Transverse colon (tissue), 4 donors: ENCODE measurements around the gene DLGAP1. TPM values are rescaled to one million over a fixed set of nuclear protein-coding genes. Genes with fewer than 3 reads are reported as not detected.

Experiments
- DNase-seq: peaks from one replicate; pipeline ENCODE4 v3.0.0-alpha.2; 2019
- H3K27ac ChIP-seq, 4 donors: fragments of 200-600 bp; sonication (generic); 2 replicates each; pipeline ENCODE4 v1.5.1; 2016 to 2018; ENCODE audit warnings: inconsistent platforms in 4 of 4
- H3K27me3 ChIP-seq: fragments of 200-600 bp; sonication (generic); 2 replicates; pipeline ENCODE4 v1.5.1; 2017; ENCODE audit warnings: inconsistent platforms
- H3K36me3 ChIP-seq, 4 donors: fragments of 200-600 bp; sonication (generic); 2 replicates each; pipeline ENCODE4 v1.5.1; 2017 to 2019; ENCODE audit warnings: inconsistent platforms in 4 of 4
- H3K4me1 ChIP-seq, 4 donors: fragments of 200-600 bp; sonication (generic); 2 replicates each; pipeline ENCODE4 v1.5.1; 2017 to 2020; ENCODE audit warnings: inconsistent platforms in 4 of 4
- H3K4me3 ChIP-seq, 4 donors: fragments of 200-600 bp; sonication (generic); 1 replicate in 1 of 4; 2 replicates in 3 of 4; pipeline versions ENCODE4 v1.5.1 to v1.6.1; 2017 to 2019; ENCODE audit warnings: inconsistent platforms in 4 of 4
- H3K9me3 ChIP-seq, 2 donors: fragments of 200-600 bp; sonication (generic); 2 replicates each; pipeline ENCODE4 v1.5.1; 2017 to 2019; ENCODE audit warnings: inconsistent platforms in 2 of 2
- CTCF ChIP-seq, 5 experiments: fragments of 200-600 bp in 3 of 5; fragments of 450-650 bp in 2 of 5; sonication (generic) in 3 of 5; IDR thresholded peaks; 1 replicate in 2 of 5; 2 replicates in 3 of 5; pipeline ENCODE4 v1.5.1; 2016 to 2017; ENCODE audit warnings: antibody characterized with exemption in 5 of 5, inconsistent platforms in 3 of 5, mild to moderate bottlenecking in 2 of 5, moderate library complexity in 1 of 5
- EP300 ChIP-seq: sonication (generic); formaldehyde crosslinking; IDR thresholded peaks from one replicate; pipeline ENCODE4 v1.6.1; 2017; ENCODE audit warnings: antibody characterized with exemption, low read depth
- POLR2A ChIP-seq: fragments of 450-650 bp; IDR thresholded peaks from one replicate; pipeline ENCODE4 v1.6.1; 2016; ENCODE audit warnings: antibody characterized with exemption, mild to moderate bottlenecking, moderate library complexity
- POLR2AphosphoS5 ChIP-seq, 3 donors: sonication (generic); formaldehyde crosslinking; IDR thresholded peaks; one replicate each; pipeline ENCODE4 v1.6.1; 2016; ENCODE audit warnings: antibody characterized with exemption in 3 of 3
- WGBS, 2 donors: methylation state at CpG; one replicate each; pipeline ENCODE4 v1.1.5; 2018; ENCODE audit warnings: low coverage in 1 of 2; 5-methylcytosine and 5-hydroxymethylcytosine counted together
- in situ Hi-C, 4 donors: fragments of 200-750 bp; cut with MboI; loops; one replicate each; pipeline versions ENCODE4 v1.15.0 to v1.15.1; 2017; ENCODE audit warnings: low sequenced_read_pairs in 3 of 4, low pct_ligation_motif_present in 1 of 4, low pct_unique_long_range_greater_than_20kb in 1 of 4
- intact Hi-C: fragments of 100-400 bp; cut with DNase I; formaldehyde crosslinking; loops from one replicate; pipeline ENCODE4 v1.15.1; 2023; ENCODE audit warnings: low total_unique reads
- total RNA-seq, 4 donors: library from RNA; depleted of rRNA; stranded (reverse); fragments of >200 nt; gene quantifications; one replicate each; pipeline ENCODE4 v1.1.0, GENCODE V29; 2016

Gene DLGAP1
- total RNA-seq, 4 donors from 2014 or later = 2.7 to 7.2 (median 3.3) TPM

DNA sequence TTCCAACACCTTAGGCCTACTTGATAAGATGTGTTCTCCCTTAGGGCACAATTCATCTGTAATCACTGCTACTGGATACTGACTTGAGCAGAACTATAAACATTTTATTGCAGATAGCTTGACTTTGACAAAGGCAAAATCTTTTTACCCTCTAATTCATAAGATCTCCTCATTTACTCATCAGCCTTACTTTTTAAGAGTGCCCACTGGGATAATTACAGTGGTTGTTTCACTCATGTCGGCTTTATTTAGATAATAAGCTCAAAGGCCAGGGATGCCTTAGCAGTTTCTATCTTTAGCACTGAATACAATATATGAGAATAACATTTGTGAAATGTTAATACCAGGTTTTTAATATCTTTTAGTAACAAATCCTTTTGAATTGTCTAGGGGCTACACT lies 144.0 kb downstream of the DLGAP1 start:
- TF ChIP-seq EP300 (no peak), POLR2AphosphoS5 (IDR thresholded peaks at IDR 0.05) (no peak)
- Histone ChIP-seq H3K36me3 (no peaks in the 10 kb centered on the region), H3K27ac (no peak overlapping the region), H3K4me1 (no peaks in the 10 kb centered on the region), H3K27me3 (no peaks in the 10 kb centered on the region), H3K4me3 (no peak overlapping the region), H3K9me3 (no peaks in the 10 kb centered on the region)
- whole genome bisulfite sequencing, 2 donors = 67 to 69% methylated on average over 1 of the region's 1 CpG
- in situ Hi-C loops (loop anchor here in 1 of 4 donors (25.0 kb wide), 1 partner anchor 99 kb away; no protein-coding TSS in a partner anchor), intact Hi-C loops (no loop called here)
- DNase-seq = no peak

DNA sequence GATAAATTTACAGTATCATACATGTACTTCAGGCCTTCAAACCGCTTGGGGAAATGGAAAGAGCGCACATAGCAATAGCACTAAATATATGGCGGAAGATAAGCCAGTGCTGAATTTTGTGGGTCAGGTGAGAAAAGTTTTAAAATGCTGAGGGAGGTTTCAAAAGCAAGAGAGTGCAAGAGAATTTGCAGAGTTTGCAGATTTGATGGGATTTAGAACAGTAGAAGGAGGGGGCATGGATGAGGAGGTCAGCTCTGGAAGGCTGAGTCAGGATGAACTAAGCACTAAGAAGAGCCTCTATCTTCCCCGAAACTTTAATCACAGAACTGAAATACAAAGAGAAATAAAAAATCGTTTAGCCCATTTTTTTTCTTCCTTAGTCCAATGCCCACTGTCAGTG lies 145.9 kb downstream of the DLGAP1 start:
- Histone ChIP-seq H3K36me3 (no peaks in the 10 kb centered on the region), H3K4me1 (no peaks in the 10 kb centered on the region), H3K9me3 (no peaks in the 10 kb centered on the region), H3K4me3 (no peak overlapping the region), H3K27ac (no peak overlapping the region), H3K27me3 (no peaks in the 10 kb centered on the region)
- no peak for DNase-seq
- TF ChIP-seq EP300 (no peak), POLR2A (no peak), CTCF (IDR thresholded peaks at IDR 0.05) (no peak), POLR2AphosphoS5 (IDR thresholded peaks at IDR 0.05) (no peak)
- intact Hi-C loops (no loop called here), in situ Hi-C loops (loop anchor here in 1 of 4 donors (25.0 kb wide), 1 partner anchor 97 kb away; no protein-coding TSS in a partner anchor)
- 81 to 85% methylated on average over 5 of the region's 5 CpGs for WGBS, 2 donors

DNA sequence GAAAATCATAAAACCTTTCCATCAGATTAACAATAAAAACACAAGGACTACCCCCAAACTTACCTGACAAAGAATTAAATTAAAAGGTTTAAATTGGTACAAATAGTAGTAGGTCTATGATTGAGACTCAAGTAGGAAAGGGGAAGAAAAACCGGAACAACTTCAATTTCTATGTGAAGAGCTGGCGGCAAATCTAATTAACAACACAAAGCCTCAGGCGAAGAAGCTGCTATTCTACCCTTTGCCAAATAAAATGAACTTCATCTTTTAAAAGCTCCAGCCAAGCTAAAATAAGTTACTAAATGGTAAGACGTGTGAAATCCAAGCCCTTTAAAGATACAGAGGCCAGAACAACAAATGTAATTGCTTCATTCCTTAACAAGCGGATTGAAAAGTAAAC lies 146.5 kb downstream of the DLGAP1 start:
- Histone ChIP-seq H3K27ac (no peak overlapping the region), H3K9me3 (no peaks in the 10 kb centered on the region), H3K4me3 (no peak overlapping the region), H3K36me3 (no peaks in the 10 kb centered on the region), H3K4me1 (no peaks in the 10 kb centered on the region), H3K27me3 (no peaks in the 10 kb centered on the region)
- in situ Hi-C loops (loop anchor here in 1 of 4 donors (25.0 kb wide), 1 partner anchor 96 kb away; no protein-coding TSS in a partner anchor), intact Hi-C loops (no loop called here)
- no peak for TF ChIP-seq EP300
- TF ChIP-seq POLR2AphosphoS5 (IDR thresholded peaks at IDR 0.05) = no peak
- TF ChIP-seq POLR2A = no peak
- TF ChIP-seq CTCF (IDR thresholded peaks at IDR 0.05) = no peak
- no peak for DNase-seq
- 64 to 79% methylated on average over 5 of the region's 5 CpGs for WGBS, 2 donors

DNA sequence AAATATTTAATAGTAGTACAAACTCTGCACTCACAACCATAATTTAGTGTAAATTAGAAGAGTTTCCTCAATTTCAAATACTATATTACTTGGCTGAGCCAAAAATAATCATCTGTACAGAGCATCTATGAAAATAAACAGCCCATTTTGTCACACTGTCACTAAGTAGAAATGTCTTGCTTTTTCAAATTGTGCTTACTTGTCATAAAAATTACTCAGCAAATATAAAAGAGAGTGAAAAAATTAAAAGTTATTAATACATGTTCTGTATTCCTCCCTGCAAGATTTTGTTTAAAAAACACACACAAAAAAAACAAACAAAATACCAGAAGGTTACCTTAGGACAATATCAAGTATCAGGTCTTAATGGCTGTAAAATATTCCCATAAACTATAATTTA lies 155.7 kb downstream of the DLGAP1 start:
- Histone ChIP-seq H3K4me1 (no peaks in the 10 kb centered on the region), H3K36me3 (no peaks in the 10 kb centered on the region), H3K27me3 (no peaks in the 10 kb centered on the region), H3K4me3 (no peak overlapping the region), H3K9me3 (no peaks in the 10 kb centered on the region), H3K27ac (no peak overlapping the region)
- intact Hi-C loops (no loop called here), in situ Hi-C loops (no loop called here)
- no peak for TF ChIP-seq POLR2AphosphoS5 (IDR thresholded peaks at IDR 0.05)
- no peak for TF ChIP-seq CTCF (IDR thresholded peaks at IDR 0.05)
- no peak for TF ChIP-seq POLR2A
- TF ChIP-seq EP300 = no peak
- no peak for DNase-seq

GRCh38 chr18:4293337-4293736 lies 161.8 kb downstream of the DLGAP1 start:
- Histone ChIP-seq H3K27ac (no peak overlapping the region), H3K4me1 (no peaks in the 10 kb centered on the region), H3K4me3 (no peak overlapping the region), H3K36me3 (no peaks in the 10 kb centered on the region), H3K9me3 (no peaks in the 10 kb centered on the region), H3K27me3 (no peaks in the 10 kb centered on the region)
- in situ Hi-C loops (no loop called here), intact Hi-C loops (no loop called here)
- no peak for DNase-seq
- no peak for TF ChIP-seq POLR2AphosphoS5 (IDR thresholded peaks at IDR 0.05)
- no peak for TF ChIP-seq POLR2A
- TF ChIP-seq EP300 = no peak
- no peak for TF ChIP-seq CTCF (IDR thresholded peaks at IDR 0.05)
- 93 to 100% methylated on average over 1 of the region's 1 CpG for WGBS, 2 donors
